HepG2 (cell line): ENCODE results near the gene RASGRP1. TPM values are rescaled to one million over a fixed set of nuclear protein-coding genes. Genes with fewer than 3 reads are reported as not detected.

Experiments used
- GTF3A ChIP-seq: sonication (generic); formaldehyde crosslinking; conservative IDR thresholded peaks from 2 replicates; pipeline ENCODE4 v1.4.0; 2020; ENCODE audit warnings: mild to moderate bottlenecking, missing genetic modification reagents
- KIAA2018 ChIP-seq: sonication (generic); formaldehyde crosslinking; IDR thresholded peaks from 2 replicates; pipeline ENCODE4 v1.5.0; 2020; ENCODE audit warnings: mild to moderate bottlenecking, missing genetic modification reagents, borderline replicate concordance
- MXD1 ChIP-seq: sonication (generic); formaldehyde crosslinking; IDR thresholded peaks from 2 replicates; pipeline ENCODE4 v1.4.0; 2020; ENCODE audit warnings: mild to moderate bottlenecking, missing genetic modification reagents
- PHF21A ChIP-seq: sonication (generic); formaldehyde crosslinking; IDR thresholded peaks from 2 replicates; pipeline ENCODE4 v1.5.0; 2020; ENCODE audit warnings: mild to moderate bottlenecking, missing genetic modification reagents
- RBM22 ChIP-seq: fragments of 200-400 bp; formaldehyde crosslinking; optimal IDR thresholded peaks from 2 replicates; pipeline ENCODE3; 2017; ENCODE audit warnings: mild to moderate bottlenecking, low read length, moderate library complexity
- TBX3 ChIP-seq: fragments of 450-650 bp; IDR thresholded peaks from 2 replicates; pipeline ENCODE4 v1.6.1; 2017; ENCODE audit warnings: antibody characterized with exemption, mild to moderate bottlenecking, inconsistent platforms, borderline replicate concordance
- TGIF2 ChIP-seq: IDR thresholded peaks from 2 replicates; pipeline ENCODE4 v1.6.1; 2016; ENCODE audit warnings: control low read depth, missing compliant biosample characterization
- ZNF235 ChIP-seq: sonication (generic); formaldehyde crosslinking; IDR thresholded peaks from 2 replicates; pipeline ENCODE4 v1.8.1; 2023; ENCODE audit warnings: mild to moderate bottlenecking, missing genetic modification reagents, borderline replicate concordance
- ZNF546 ChIP-seq: sonication (generic); formaldehyde crosslinking; conservative IDR thresholded peaks from 2 replicates; pipeline ENCODE4 v1.8.1; 2023; ENCODE audit warnings: mild to moderate bottlenecking, missing genetic modification reagents
- ZNF784 ChIP-seq: sonication (generic); formaldehyde crosslinking; IDR thresholded peaks from 2 replicates; pipeline ENCODE4 v1.5.1; 2020; ENCODE audit warnings: missing genetic modification reagents, mild to moderate bottlenecking, borderline replicate concordance
- polyA plus RNA-seq, 8 experiments: library from polyadenylated mRNA; depleted of rRNA in 3 of 8; stranded (reverse) in 7 of 8; unstranded in 1 of 8; fragments of >200 nt; fragmentation: Illumina TruSeq in 4 of 8; extraction: Trizol in 4 of 8; gene quantifications; 2 replicates each; pipeline versions ENCODE4 v1.2.1 to v1.2.3, GENCODE V29; 2011 to 2016; ENCODE audit warnings: low read depth in 4 of 8, missing spikeins in 1 of 8, mixed read lengths in 1 of 8; ENCODE audit not compliant: insufficient read depth in 1 of 8
- total RNA-seq, 5 experiments: library from RNA; depleted of rRNA; stranded (reverse); fragments of >200 nt; fragmentation: Illumina TruSeq; extraction: Trizol; gene quantifications; 2 replicates each; pipeline ENCODE4 v1.2.3, GENCODE V29; 2016; ENCODE audit warnings: low read depth in 1 of 5
- TF ChIP-seq, protein P1 (sequence below): sonication (generic); formaldehyde crosslinking; conservative IDR thresholded peaks from 2 replicates; pipeline ENCODE4 v1.8.0; 2022; ENCODE audit warnings: mild to moderate bottlenecking, moderate library complexity, missing genetic modification reagents
- TF ChIP-seq, protein P2 (sequence below): sonication (generic); formaldehyde crosslinking; IDR thresholded peaks from 2 replicates; pipeline ENCODE4 v1.4.0; 2020; ENCODE audit warnings: missing genetic modification reagents

RASGRP1 gene
- total and polyA plus RNA-seq, 2 of the 13 experiments (the other 11 are each of a cell fraction or from before 2014, with no cell fraction given) = 0.07 TPM; not detected in 1

DNA sequence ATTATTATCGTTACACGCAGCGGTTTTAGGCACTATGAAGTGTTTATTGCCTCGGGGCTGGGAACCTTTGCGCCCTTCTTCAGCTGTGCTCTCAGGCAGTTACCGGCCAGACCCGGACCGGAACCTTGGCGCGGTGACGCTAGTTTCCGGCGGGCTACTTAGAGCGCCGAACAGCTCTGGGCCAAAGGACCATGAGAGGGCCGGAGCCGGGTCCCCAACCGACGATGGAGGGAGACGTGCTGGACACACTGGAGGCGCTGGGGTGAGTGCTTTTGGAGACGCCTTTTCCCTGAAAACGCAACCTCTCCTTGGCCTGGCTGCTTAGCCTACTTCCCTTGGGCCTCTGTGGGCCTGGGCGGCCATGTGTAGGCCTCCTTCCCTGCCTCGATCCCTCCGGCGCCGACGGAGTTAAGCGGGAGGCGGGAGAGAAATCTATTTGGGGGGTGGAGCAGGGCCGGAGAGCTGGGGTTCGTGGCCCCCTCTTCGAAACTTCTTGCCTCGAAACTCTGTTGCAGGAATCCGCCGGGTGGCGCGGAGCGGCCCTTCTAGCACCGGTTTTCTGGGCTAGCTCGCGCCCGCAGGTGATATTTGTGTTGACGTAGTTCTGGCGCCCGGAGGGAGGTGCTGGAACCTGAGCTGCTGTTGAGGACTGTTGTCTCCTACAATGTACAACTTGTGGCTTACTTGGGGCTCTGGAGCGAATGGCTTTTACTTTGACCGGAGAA is 110.5 kb downstream of the RASGRP1 start, which contains the start of gene FAM98B (continued):
- TF ChIP-seq, protein P1, sequence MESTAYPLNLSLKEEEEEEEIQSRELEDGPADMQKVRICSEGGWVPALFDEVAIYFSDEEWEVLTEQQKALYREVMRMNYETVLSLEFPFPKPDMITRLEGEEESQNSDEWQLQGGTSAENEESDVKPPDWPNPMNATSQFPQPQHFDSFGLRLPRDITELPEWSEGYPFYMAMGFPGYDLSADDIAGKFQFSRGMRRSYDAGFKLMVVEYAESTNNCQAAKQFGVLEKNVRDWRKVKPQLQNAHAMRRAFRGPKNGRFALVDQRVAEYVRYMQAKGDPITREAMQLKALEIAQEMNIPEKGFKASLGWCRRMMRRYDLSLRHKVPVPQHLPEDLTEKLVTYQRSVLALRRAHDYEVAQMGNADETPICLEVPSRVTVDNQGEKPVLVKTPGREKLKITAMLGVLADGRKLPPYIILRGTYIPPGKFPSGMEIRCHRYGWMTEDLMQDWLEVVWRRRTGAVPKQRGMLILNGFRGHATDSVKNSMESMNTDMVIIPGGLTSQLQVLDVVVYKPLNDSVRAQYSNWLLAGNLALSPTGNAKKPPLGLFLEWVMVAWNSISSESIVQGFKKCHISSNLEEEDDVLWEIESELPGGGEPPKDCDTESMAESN (CRISPR knock-in tag) = 0 out of 2 replicates have a peak, but pooled peaks have one; percentile 56
- TF ChIP-seq GTF3A (no peak), MXD1 (peak; percentile 29; the same call in 1 of the 2 replicates), TGIF2 (no peak), ZNF546 (CRISPR knock-in tag) (no peak), KIAA2018 (CRISPR knock-in tag) (no peak), PHF21A (CRISPR knock-in tag) (peak; percentile 97), TBX3 (no peak), RBM22 (no peak), ZNF235 (CRISPR knock-in tag) (no peak), ZNF784 (CRISPR knock-in tag) (peak; percentile 83; the same call in 1 of the 2 replicates)
- TF ChIP-seq, protein P2, sequence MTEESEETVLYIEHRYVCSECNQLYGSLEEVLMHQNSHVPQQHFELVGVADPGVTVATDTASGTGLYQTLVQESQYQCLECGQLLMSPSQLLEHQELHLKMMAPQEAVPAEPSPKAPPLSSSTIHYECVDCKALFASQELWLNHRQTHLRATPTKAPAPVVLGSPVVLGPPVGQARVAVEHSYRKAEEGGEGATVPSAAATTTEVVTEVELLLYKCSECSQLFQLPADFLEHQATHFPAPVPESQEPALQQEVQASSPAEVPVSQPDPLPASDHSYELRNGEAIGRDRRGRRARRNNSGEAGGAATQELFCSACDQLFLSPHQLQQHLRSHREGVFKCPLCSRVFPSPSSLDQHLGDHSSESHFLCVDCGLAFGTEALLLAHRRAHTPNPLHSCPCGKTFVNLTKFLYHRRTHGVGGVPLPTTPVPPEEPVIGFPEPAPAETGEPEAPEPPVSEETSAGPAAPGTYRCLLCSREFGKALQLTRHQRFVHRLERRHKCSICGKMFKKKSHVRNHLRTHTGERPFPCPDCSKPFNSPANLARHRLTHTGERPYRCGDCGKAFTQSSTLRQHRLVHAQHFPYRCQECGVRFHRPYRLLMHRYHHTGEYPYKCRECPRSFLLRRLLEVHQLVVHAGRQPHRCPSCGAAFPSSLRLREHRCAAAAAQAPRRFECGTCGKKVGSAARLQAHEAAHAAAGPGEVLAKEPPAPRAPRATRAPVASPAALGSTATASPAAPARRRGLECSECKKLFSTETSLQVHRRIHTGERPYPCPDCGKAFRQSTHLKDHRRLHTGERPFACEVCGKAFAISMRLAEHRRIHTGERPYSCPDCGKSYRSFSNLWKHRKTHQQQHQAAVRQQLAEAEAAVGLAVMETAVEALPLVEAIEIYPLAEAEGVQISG (CRISPR knock-in tag) = peak; percentile 92
